Liver (tissue), 9 donors: ENCODE results near the gene MCU. TPM values are rescaled to one million over a fixed set of nuclear protein-coding genes. Genes with fewer than 3 reads are reported as not detected.
A peak's percentile ranks its signal among the peaks of the same experiment; 100 is the strongest.

Experiments
- DNase-seq: peaks from one replicate; pipeline ENCODE4 v3.0.0-alpha.2; 2017; ENCODE audit warnings: low spot score
- H3K27ac ChIP-seq, 2 donors: one replicate each; pipeline ENCODE4 v1.7.0; 2013; ENCODE audit warnings: inconsistent platforms in 2 of 2, low read length in 2 of 2, control low read depth in 1 of 2, low read depth in 1 of 2, mild to moderate bottlenecking in 1 of 2
- H3K27me3 ChIP-seq, 4 donors: one replicate each; pipeline versions ENCODE4 v1.6.1 to v1.7.0; 2013; ENCODE audit warnings: low read length in 3 of 4, inconsistent platforms in 1 of 4, mild to moderate bottlenecking in 1 of 4, moderate library complexity in 1 of 4; ENCODE audit not compliant: control insufficient read depth in 4 of 4, insufficient read depth in 4 of 4
- H3K36me3 ChIP-seq, 4 donors: one replicate each; pipeline versions ENCODE4 v1.6.1 to v1.7.0; 2013; ENCODE audit warnings: low read length in 3 of 4, mild to moderate bottlenecking in 3 of 4, low read depth in 1 of 4, moderate library complexity in 1 of 4; ENCODE audit not compliant: control insufficient read depth in 4 of 4, insufficient read depth in 3 of 4
- H3K4me1 ChIP-seq, 4 donors: one replicate each; pipeline versions ENCODE4 v1.6.1 to v1.7.0; 2013; ENCODE audit warnings: low read length in 3 of 4, mild to moderate bottlenecking in 3 of 4, moderate library complexity in 1 of 4; ENCODE audit not compliant: control insufficient read depth in 4 of 4, insufficient read depth in 4 of 4
- H3K4me3 ChIP-seq, 3 donors: one replicate each; pipeline versions ENCODE4 v1.6.1 to v1.7.0; 2013; ENCODE audit warnings: low read length in 3 of 3, control low read depth in 1 of 3, low read depth in 1 of 3, mild to moderate bottlenecking in 1 of 3
- H3K9ac ChIP-seq, 2 donors: one replicate each; pipeline ENCODE4 v1.7.0; 2013; ENCODE audit warnings: low read length in 2 of 2, mild to moderate bottlenecking in 2 of 2, moderate library complexity in 2 of 2, control low read depth in 1 of 2, low read depth in 1 of 2
- H3K9me3 ChIP-seq, 4 donors: one replicate each; pipeline versions ENCODE4 v1.6.1 to v1.7.0; 2013; ENCODE audit warnings: low read length in 3 of 4; ENCODE audit not compliant: control insufficient read depth in 4 of 4
- EGR1 ChIP-seq, 2 donors: IDR thresholded peaks; 2 replicates each; pipeline ENCODE4 v1.6.1; 2016 to 2018; ENCODE audit warnings: antibody characterized with exemption in 2 of 2, low read depth in 2 of 2
- FOXA1 ChIP-seq: IDR thresholded peaks from 2 replicates; pipeline ENCODE4 v1.6.1; 2016; ENCODE audit warnings: antibody characterized with exemption
- FOXA2 ChIP-seq: IDR thresholded peaks from 2 replicates; pipeline ENCODE4 v1.6.1; 2016; ENCODE audit warnings: antibody characterized with exemption
- HNF4A ChIP-seq, 2 donors: conservative IDR thresholded peaks; 2 replicates each; pipeline ENCODE4 v1.6.1; 2016; ENCODE audit warnings: antibody characterized with exemption in 2 of 2, mild to moderate bottlenecking in 2 of 2
- HNF4G ChIP-seq: IDR thresholded peaks from 2 replicates; pipeline ENCODE4 v1.6.1; 2016; ENCODE audit warnings: antibody characterized with exemption
- JUND ChIP-seq, 2 donors: IDR thresholded peaks; 2 replicates each; pipeline ENCODE4 v1.6.1; 2016; ENCODE audit warnings: antibody characterized with exemption in 2 of 2
- NR2F2 ChIP-seq: IDR thresholded peaks from 2 replicates; pipeline ENCODE4 v1.6.1; 2016; ENCODE audit warnings: antibody characterized with exemption
- RAD21 ChIP-seq, 2 donors: IDR thresholded peaks; 2 replicates each; pipeline ENCODE4 v1.6.1; 2016; ENCODE audit warnings: antibody characterized with exemption in 2 of 2, mild to moderate bottlenecking in 2 of 2
- RXRA ChIP-seq, 2 donors: IDR thresholded peaks; 2 replicates each; pipeline ENCODE4 v1.6.1; 2017 to 2018; ENCODE audit warnings: antibody characterized with exemption in 2 of 2, mild to moderate bottlenecking in 1 of 2
- SP1 ChIP-seq: IDR thresholded peaks from 2 replicates; pipeline ENCODE4 v1.6.1; 2018; ENCODE audit warnings: antibody characterized with exemption, mild to moderate bottlenecking
- TAF1 ChIP-seq: conservative IDR thresholded peaks from 2 replicates; pipeline ENCODE4 v1.6.1; 2016; ENCODE audit warnings: antibody characterized with exemption, mild to moderate bottlenecking
- YY1 ChIP-seq: IDR thresholded peaks from 2 replicates; pipeline ENCODE4 v1.6.1; 2016; ENCODE audit warnings: antibody characterized with exemption, mild to moderate bottlenecking
- WGBS: extraction: QIAGEN DNeasy Blood & Tissue Kit; methylation state at CpG from one replicate; pipeline ENCODE4 v1.1.7; 2013; 5-methylcytosine and 5-hydroxymethylcytosine counted together
- polyA plus RNA-seq, 2 donors: library from polyadenylated mRNA; stranded (reverse) in 1 of 2; unstranded in 1 of 2; fragments of 200-250 nt in 1 of 2; fragments of >200 nt in 1 of 2; fragmentation: Nextera tagmentation in 1 of 2; extraction: Ambion mirVana in 1 of 2; gene quantifications; one replicate each; pipeline versions ENCODE4 v1.2.1 to v1.2.3, GENCODE V29; 2013 to 2015
- total RNA-seq, 2 donors: library from RNA; depleted of rRNA; stranded (reverse); fragments of >200 nt; gene quantifications; one replicate each; pipeline ENCODE4 v1.2.3, GENCODE V29; 2014
- TF ChIP-seq, protein P1 (sequence below): IDR thresholded peaks from 2 replicates; pipeline ENCODE4 v1.6.1; 2016; ENCODE audit warnings: antibody characterized with exemption
- TF ChIP-seq, protein P2 (sequence below): IDR thresholded peaks from 2 replicates; pipeline ENCODE4 v1.6.1; 2016; ENCODE audit warnings: antibody characterized with exemption
- TF ChIP-seq, protein P3 (sequence below): IDR thresholded peaks from 2 replicates; pipeline ENCODE4 v1.6.1; 2016; ENCODE audit warnings: antibody characterized with exemption, mild to moderate bottlenecking
- TF ChIP-seq, protein P4 (sequence below): fragments of 150-350 bp; IDR thresholded peaks from 2 replicates; pipeline ENCODE4 v1.5.1; 2017; ENCODE audit warnings: improper control_type of control experiment, low read depth, low read length; ENCODE audit not compliant: missing input control
- donor health status: healthy.
- donor health status: healthy.
- donor health status: healthy.
- donor health status: healthy.
- donor health status: healthy.

Gene MCU
- total and polyA plus RNA-seq, 4 donors = 6.4 to 13.0 (median 8.8) TPM

DNA sequence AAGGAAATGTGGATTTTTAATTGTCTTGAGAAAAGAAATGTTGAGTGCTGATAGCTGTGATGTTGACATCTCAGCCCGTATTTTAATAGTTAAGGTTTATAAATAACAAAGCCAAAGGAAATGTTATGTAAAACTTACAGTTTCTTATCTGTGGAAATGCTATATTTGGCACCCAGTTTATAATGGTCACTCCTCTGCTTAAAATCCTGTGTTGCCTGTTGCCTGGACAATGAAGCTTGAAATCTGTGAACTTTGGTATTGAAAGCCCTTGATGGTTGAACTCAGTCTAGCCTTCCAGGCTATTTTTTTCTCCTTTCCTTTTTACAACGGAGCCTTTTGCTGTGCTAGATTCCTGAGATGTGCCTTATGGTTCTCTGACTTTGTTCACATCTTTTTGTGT lies 46.5 kb downstream of the MCU start:
- Histone ChIP-seq H3K9me3 (no peaks in the 10 kb centered on the region), H3K4me1 (peaks cover 0 to 5% (median 0%) of the 10 kb centered on the region in 4 donors), H3K36me3 (no peaks in the 10 kb centered on the region), H3K4me3 (no peak overlapping the region), H3K27me3 (no peaks in the 10 kb centered on the region), H3K27ac (no peak overlapping the region), H3K9ac (peak overlapping the region in 1 of 2 donors; percentile 31)
- TF ChIP-seq HNF4A (conservative IDR thresholded peaks at IDR 0.05) = no peak
- peak; percentile 57 for TF ChIP-seq NR2F2
- TF ChIP-seq RXRA (IDR thresholded peaks at IDR 0.05) = peak; percentile 10 to 38
- DNase-seq = no peak
- 37% methylated on average over 2 of the region's 2 CpGs for WGBS

DNA sequence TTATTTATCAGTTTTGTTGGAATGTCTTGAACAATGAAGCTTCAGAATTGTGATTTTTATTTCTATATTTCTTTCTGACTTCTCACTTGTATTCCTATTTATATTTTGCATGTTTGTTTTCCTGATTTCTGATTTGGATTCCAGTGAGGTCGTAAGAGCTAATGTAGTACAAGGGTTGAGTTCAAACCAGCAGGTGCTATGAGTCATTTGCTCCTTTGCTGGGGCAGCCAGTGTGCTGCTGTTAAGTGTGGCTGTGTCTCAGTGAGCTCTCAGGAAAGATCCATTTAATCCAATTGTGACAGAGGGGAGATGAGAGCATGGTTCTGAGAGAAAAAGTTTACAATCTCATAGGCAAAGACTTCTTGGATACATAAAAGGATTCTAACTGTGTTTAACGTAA lies 48.6 kb downstream of the MCU start:
- no peak overlapping the region for H3K4me3 ChIP-seq
- H3K4me1 ChIP-seq = peaks cover 0 to 5% (median 1%) of the 10 kb centered on the region in 4 donors
- TF ChIP-seq JUND (IDR thresholded peaks at IDR 0.05) (peak; percentile 77 to 92), YY1 (no peak), RXRA (IDR thresholded peaks at IDR 0.05) (peak in 1 of 2 donors; percentile 20), EGR1 (IDR thresholded peaks at IDR 0.05; ENCODE audit: low read depth in 2 of 2) (peak in 1 of 2 donors; percentile 35)
- no peak for DNase-seq
- 82% methylated on average over 2 of the region's 2 CpGs for WGBS
- H3K27me3 ChIP-seq = no peaks in the 10 kb centered on the region
- no peaks in the 10 kb centered on the region for H3K9me3 ChIP-seq
- H3K9ac ChIP-seq = no peak overlapping the region
- no peak overlapping the region for H3K27ac ChIP-seq
- no peaks in the 10 kb centered on the region for H3K36me3 ChIP-seq

DNA sequence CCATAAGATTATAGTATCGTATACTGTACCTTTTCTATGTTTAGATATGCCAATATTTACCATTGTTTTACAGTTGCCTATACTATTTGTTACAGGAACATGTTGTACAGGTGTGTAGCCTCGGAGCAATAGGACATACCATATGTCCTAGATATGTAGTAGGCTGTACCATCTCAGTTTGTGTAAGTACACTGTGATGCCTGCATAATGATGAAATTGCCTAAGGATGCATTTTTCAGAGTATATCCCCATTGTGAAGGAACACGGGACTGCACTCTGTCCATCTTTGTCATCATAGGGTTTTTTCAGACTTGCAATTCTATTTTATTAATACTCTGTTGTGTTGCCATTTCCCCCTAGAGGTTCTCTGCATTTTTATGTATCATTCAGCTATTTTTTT lies 50.1 kb downstream of the MCU start:
- 95% methylated on average over 3 of the region's 3 CpGs for WGBS
- Histone ChIP-seq H3K27ac (no peak overlapping the region), H3K36me3 (no peaks in the 10 kb centered on the region), H3K9ac (no peak overlapping the region), H3K9me3 (no peaks in the 10 kb centered on the region), H3K4me1 (peaks cover 0 to 5% (median 1%) of the 10 kb centered on the region in 4 donors), H3K4me3 (no peak overlapping the region), H3K27me3 (no peaks in the 10 kb centered on the region)
- DNase-seq = no peak
- TF ChIP-seq YY1 = no peak
- TF ChIP-seq RAD21 (IDR thresholded peaks at IDR 0.05) = no peak
- TF ChIP-seq HNF4G = no peak
- TF ChIP-seq, protein P1, sequence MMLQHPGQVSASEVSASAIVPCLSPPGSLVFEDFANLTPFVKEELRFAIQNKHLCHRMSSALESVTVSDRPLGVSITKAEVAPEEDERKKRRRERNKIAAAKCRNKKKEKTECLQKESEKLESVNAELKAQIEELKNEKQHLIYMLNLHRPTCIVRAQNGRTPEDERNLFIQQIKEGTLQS = no peak
- no peak for TF ChIP-seq FOXA2
- no peak for TF ChIP-seq FOXA1
- TF ChIP-seq TAF1 = no peak
- TF ChIP-seq, protein P2, sequence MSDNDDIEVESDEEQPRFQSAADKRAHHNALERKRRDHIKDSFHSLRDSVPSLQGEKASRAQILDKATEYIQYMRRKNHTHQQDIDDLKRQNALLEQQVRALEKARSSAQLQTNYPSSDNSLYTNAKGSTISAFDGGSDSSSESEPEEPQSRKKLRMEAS = no peak
- no peak for TF ChIP-seq HNF4A (conservative IDR thresholded peaks at IDR 0.05)
- no peak for TF ChIP-seq NR2F2
- TF ChIP-seq RXRA (IDR thresholded peaks at IDR 0.05) = no peak

DNA sequence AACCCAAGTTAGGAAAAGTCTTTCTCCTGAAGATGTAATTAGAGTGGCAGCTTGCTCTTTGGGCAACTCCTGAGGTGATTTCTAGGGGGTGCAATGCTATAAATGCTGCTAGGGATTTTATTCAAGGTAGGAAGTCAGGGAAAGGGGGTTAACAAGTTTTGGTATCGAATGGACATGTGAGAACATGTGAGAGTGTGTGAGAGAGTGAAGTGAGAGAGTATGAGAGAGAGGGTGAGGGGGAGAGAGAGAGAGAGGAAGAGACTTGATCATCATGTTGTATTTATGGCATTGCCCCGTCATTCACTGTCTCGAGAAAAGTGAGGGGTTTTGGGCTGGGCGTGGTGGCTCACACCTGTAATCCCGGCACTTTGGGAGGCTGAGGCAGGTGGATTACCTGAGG lies 50.9 kb downstream of the MCU start:
- WGBS = 96% methylated on average over 5 of the region's 5 CpGs
- peaks cover 0 to 5% (median 1%) of the 10 kb centered on the region in 4 donors for H3K4me1 ChIP-seq
- no peak overlapping the region for H3K4me3 ChIP-seq
- H3K27me3 ChIP-seq = no peaks in the 10 kb centered on the region
- no peak overlapping the region for H3K9ac ChIP-seq
- DNase-seq = no peak
- no peak overlapping the region for H3K27ac ChIP-seq
- no peaks in the 10 kb centered on the region for H3K9me3 ChIP-seq
- no peaks in the 10 kb centered on the region for H3K36me3 ChIP-seq
- TF ChIP-seq SP1 (no peak), EGR1 (IDR thresholded peaks at IDR 0.05; ENCODE audit: low read depth in 2 of 2) (no peak), FOXA1 (no peak), FOXA2 (no peak), HNF4G (no peak), TAF1 (no peak)
- TF ChIP-seq, protein P3, sequence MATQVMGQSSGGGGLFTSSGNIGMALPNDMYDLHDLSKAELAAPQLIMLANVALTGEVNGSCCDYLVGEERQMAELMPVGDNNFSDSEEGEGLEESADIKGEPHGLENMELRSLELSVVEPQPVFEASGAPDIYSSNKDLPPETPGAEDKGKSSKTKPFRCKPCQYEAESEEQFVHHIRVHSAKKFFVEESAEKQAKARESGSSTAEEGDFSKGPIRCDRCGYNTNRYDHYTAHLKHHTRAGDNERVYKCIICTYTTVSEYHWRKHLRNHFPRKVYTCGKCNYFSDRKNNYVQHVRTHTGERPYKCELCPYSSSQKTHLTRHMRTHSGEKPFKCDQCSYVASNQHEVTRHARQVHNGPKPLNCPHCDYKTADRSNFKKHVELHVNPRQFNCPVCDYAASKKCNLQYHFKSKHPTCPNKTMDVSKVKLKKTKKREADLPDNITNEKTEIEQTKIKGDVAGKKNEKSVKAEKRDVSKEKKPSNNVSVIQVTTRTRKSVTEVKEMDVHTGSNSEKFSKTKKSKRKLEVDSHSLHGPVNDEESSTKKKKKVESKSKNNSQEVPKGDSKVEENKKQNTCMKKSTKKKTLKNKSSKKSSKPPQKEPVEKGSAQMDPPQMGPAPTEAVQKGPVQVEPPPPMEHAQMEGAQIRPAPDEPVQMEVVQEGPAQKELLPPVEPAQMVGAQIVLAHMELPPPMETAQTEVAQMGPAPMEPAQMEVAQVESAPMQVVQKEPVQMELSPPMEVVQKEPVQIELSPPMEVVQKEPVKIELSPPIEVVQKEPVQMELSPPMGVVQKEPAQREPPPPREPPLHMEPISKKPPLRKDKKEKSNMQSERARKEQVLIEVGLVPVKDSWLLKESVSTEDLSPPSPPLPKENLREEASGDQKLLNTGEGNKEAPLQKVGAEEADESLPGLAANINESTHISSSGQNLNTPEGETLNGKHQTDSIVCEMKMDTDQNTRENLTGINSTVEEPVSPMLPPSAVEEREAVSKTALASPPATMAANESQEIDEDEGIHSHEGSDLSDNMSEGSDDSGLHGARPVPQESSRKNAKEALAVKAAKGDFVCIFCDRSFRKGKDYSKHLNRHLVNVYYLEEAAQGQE = no peak
- TF ChIP-seq, protein P1 = no peak
- TF ChIP-seq, protein P4, sequence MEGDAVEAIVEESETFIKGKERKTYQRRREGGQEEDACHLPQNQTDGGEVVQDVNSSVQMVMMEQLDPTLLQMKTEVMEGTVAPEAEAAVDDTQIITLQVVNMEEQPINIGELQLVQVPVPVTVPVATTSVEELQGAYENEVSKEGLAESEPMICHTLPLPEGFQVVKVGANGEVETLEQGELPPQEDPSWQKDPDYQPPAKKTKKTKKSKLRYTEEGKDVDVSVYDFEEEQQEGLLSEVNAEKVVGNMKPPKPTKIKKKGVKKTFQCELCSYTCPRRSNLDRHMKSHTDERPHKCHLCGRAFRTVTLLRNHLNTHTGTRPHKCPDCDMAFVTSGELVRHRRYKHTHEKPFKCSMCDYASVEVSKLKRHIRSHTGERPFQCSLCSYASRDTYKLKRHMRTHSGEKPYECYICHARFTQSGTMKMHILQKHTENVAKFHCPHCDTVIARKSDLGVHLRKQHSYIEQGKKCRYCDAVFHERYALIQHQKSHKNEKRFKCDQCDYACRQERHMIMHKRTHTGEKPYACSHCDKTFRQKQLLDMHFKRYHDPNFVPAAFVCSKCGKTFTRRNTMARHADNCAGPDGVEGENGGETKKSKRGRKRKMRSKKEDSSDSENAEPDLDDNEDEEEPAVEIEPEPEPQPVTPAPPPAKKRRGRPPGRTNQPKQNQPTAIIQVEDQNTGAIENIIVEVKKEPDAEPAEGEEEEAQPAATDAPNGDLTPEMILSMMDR = no peak
